ENCODE results near the gene PDHB.

The PDHB gene

DNA sequence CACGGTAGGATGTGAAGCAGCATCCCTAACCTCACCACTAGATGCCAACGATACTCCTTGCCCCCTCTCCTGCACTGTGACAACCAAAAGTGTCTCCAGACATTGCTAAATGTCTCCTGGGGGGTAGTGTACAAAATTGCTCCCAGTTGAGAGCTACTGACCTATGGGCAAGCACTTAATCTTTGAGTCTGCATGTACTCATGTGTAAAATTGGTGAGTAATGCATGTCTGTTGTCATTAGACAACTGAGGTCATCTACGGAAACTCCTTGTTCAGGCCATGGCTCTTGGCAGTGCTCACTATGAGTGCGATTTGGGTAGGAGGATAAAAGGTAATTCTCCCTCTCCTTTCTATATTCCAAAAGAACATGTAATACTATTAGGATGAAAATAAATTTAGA is 29.2 kb downstream of the PDHB start:
- DNase-seq (ENCODE audit: extremely low read depth in 1 of 2, low read depth in 1 of 2) = no peak

DNA sequence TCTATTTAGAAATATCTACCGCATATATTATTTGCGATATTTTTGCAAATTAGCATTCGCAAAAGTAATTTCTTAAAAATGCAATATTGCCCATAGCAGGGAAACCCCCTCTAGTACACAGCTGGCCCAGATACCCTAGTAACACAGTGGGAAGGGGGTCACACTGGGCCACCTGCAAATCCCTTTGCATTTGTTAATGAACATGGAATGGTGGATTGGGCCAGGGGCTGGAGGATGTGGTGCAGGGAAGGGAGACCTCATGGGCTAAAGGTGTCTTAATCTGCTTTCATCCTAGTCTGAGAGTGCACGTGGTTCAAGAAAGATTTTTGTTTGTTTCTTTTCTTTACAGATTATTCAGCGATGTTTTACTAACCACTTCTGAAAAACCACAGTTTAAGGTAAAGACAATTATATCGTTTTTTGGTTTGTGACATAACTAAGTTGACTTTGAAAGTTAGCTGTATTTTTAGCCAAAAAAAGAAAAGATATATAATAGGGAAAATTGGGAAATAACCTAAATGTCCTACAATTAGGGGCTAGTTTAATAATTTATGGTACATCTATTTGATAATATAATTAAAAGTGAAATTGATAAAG is 30.0 kb downstream of the PDHB start:
- no peak for DNase-seq (ENCODE audit: extremely low read depth in 1 of 2, low read depth in 1 of 2)

DNA sequence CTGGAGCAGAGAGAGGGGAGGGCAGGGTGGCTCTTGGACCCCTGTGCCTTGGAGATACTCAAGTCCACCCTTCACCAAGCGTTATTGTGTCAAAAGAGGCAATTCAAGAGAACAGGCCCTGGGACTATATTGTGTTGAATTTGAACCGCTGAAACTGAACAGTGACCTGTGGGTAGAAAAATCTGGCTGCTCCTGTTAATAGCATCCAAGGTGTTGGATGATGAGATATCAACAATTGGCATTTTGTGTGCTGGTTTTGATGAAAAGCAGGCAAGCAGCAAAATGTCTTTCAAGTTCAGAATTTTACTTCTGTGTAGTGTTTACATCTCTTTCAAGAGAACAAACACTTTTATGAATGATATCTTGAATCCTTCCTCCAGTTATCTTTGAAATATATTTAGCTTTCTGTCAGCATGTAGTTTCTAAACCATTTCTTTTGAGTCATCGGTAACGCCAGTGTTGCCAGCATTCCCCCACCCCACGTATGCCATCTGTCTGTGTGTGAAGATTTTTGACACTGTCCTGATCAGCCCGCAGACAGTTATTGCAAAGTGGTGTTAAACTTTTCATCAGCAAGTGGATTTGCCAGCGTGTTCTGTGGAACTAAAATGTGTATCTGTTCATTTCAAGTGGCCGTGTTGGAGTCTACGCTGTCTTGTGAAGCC is 34.8 kb downstream of the PDHB start:
- DNase-seq (ENCODE audit: extremely low read depth in 1 of 2, low read depth in 1 of 2) = no peak

DNA sequence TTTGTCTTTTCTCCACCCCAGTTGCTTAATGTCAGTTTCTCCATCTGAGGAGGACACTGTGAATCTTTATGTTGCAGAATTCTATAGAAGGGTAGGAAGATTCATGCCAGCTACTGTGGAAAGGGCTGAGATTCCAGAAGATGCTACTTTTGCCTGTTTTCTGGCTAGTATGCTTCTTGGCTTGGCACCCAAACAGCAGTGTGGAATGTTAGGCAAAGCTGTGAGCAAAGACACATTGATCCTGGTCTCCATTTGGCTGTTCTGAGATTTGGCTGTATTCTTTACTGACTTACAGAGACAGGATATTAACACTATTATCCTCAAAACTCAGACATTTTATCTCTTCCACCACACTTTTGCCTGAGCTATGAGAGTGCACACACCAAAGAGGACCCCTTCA is 39.3 kb downstream of the PDHB start:
- no peak for DNase-seq (ENCODE audit: extremely low read depth in 1 of 2, low read depth in 1 of 2)

DNA sequence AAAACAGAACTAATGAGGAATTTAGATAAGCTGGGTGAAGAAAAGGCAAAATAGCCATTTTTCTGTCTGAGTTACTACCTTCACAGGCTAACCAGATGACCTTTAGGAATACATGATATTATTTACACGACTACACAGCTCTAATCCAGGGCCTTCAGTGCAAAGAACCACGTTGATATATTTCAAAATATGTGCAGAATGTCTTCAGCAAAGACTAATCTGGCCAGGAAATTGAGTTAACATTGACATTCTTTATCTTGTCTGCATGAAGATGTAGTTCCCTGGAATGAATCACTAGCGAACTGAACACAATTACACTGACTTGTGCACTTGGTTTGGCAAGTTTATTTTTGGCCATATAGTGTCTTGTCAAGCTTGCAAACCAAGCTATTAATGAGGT is 41.5 kb downstream of the PDHB start:
- no peak for DNase-seq (ENCODE audit: extremely low read depth in 1 of 2, low read depth in 1 of 2)

DNA sequence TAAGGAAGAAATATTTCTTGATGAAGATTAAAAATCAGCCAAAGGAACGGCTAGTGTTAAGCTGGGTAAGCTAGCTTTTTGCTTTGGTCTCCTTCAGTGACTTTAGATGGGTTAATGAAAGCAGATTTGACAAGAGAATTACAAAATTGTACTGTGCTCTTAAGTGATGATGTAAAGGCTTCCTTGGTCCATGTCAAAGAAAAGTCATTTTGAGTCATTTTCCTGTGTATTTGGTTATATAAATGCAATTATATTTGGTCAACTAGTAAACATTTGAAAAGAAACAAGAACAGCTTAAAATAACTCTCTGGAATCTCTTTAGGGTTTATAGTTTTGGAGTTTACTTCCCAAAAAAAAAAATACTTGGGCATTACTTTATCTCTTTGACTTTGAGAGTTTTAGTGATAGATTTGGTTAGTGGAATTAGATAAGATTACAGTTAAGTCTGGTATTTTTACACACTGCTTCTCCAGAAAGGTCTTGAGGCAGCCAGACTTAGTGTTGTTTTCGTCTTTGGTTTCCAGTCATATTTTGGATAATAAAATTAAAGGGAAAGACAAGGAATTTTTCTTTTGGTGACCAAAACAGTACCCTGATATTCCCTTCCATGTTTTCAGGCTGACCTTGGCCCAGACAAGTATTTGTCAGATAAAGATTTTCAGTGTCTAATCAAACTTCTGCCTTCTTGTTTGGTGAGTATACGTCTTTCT is 42.3 kb downstream of the PDHB start:
- DNase-seq (ENCODE audit: extremely low read depth in 1 of 2, low read depth in 1 of 2) = no peak

DNA sequence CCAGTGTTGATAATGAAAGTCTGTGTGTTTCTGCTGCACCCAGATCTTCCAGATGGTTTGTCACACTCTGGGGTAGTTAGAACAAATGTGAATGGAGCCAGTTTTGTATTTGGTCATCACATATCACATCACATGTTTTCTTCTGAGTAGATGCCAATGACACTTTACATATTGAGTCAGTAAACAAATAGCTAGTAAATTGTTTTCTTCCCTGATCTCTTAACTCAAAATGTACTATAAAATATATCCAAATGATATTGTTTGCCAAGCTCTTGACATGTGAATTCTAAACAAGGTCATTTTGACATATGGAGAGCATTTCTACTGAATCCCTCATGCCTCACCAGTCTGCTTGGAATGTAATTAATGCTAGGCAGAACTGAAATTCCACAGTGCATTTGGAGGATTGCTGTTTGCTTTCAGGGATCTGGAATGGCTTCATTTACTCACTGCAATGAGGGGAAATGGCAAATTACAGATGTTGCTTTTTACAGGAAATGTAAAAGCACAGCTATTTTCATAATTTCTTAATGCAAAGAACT is 45.0 kb downstream of the PDHB start:
- DNase-seq (ENCODE audit: extremely low read depth in 1 of 2, low read depth in 1 of 2) = no peak

DNA sequence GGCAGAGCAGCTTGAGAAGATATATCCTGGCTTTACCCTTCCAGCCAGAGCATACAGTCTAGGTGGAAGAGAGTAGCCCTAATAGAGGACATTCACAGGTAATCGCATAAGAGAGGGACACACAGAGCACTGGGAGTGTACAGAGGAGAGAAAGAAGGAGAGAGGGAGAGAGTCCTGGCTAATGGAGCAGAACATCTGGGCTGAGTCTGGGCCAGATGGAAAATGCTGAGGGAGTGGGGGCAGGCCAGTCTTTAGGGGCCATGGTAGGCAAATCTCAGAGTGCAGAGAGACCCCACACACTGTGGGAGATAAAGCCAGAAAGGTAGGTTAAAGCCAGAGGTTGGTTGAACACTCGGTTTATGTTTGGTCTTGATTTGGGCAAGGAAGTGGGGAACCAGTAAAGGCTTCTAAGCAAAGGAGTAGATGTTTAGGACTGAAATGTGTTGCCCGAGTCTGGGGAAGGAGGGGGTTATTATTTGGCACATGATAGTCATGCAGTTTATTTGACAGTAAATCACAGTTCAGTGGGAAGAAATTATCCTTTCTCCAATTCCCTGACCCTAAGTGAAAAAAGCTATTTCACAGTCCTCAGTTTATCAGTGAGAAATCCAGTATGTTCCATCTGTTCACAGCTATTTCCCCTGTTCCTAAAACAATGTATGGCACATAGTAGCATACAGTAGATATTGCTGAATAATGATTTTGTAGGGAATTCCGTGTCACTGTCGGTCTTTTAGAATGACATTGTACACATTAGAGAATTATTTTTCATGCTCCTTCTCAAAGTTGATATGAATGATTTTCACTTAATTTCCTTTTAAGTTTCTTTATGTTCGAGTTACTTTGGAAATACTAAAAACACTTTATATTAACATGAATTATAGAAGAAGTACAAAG is 45.7 kb downstream of the PDHB start:
- no peak for DNase-seq (ENCODE audit: extremely low read depth in 1 of 2, low read depth in 1 of 2)

DNA sequence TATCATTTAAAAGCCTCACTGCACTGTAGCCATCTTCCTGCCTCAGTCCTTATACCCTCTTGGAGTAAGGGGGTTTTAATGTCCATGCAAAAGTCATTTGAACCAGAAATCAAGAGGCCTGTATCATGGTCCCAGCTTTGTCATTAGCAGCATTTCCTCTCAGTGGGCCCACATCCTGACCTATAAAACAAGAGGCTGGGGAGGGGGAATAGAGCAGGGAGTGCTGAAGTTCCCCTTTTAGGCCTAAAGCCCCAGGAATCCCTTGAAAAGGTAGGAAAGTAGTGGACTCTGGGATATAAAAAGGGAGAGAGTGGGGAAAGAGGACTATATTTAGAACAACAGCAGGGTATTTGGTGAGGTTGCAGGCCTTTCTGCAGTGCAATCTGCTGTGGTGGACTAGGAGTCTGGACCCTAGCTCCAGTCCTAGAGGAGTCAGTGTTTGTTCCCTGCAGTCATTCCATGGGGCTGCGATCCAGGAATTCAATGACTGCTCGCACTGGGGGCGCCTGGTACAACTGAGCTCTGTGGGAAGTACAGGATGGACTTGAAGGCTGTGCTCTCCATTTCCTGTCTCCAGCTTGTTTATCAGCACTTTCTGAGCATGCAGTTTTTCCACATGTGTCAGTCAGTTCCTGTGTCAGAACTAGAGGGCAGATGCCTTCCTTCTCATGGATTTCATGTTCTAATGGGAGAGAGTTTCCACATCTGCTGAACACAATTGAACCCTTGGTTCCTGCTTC is 46.8 kb downstream of the PDHB start:
- no peak for DNase-seq (ENCODE audit: extremely low read depth in 1 of 2, low read depth in 1 of 2)

DNA sequence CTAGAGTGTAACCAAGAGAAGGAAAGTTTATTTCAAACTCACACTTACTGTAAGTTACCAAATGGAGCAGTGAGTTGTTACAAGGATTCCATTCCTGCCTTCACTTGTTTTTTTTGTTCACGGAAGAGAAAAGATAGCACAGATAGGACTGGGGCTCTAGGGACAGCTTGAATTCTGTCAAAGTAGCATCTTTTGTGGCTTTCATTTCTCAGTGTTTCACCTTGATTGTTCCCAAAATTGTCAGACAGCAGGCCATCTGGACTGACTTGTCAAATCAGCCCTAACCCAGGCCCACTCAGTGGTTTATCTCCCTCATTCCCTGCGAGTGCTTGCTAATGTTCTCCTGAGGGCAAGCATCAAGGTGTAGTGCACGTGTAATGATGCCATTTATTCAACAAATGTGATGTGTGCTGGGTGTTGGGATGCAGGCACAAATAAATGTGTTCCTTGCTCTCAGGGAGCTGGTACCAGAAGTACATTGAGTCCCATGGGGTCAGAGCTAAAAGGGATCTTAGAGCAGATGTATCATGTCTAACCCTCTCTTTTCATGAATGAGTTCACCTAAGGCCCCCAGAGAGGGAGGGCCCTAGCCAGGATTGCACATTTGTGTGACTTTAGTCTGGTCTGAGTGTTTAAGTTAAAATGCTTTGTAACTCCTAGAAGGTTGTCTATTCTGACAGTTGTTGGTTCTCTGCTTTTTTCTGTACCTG is 49.1 kb downstream of the PDHB start:
- DNase-seq (ENCODE audit: extremely low read depth in 1 of 2, low read depth in 1 of 2) = no peak

DNA sequence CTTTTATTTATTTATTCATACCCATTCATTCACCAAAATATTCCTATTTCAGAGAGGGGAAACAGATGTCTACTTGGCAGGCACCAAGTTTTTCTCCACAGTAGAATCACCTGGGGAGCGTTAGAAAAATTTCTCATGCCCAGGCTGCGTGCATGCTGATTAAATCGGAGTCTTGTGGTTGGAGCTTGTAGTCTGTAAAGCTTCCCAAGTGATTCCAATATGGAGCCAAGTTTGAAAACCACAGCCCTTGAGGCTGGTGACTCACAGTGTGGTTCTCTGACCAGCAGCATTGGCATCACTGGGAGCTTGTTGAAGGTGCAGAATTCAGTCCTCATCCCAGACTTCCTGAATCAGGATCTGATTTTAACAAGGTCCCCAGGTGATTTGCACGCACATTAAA is 49.7 kb downstream of the PDHB start:
- DNase-seq (ENCODE audit: extremely low read depth in 1 of 2, low read depth in 1 of 2) = no peak

DNA sequence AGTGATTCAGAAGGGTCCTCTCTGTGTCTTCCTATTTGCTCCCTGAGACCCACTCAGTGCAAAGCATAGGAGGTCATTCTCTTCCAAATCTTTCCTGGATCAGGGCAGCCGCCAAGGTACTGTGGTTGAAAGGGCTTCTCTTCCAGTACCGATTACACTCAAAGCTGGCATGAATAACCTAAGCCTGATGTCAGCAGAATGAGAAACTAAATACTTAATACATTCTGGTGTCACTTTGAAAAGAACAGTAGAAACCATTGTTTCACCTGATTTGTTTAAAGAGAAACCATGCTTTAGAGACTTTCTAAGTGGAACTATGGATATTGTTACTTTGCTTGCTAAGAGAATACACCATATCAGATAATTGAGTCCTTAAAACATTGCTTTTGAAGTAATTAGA is 50.2 kb downstream of the PDHB start:
- no peak for DNase-seq (ENCODE audit: extremely low read depth in 1 of 2, low read depth in 1 of 2)

DNA sequence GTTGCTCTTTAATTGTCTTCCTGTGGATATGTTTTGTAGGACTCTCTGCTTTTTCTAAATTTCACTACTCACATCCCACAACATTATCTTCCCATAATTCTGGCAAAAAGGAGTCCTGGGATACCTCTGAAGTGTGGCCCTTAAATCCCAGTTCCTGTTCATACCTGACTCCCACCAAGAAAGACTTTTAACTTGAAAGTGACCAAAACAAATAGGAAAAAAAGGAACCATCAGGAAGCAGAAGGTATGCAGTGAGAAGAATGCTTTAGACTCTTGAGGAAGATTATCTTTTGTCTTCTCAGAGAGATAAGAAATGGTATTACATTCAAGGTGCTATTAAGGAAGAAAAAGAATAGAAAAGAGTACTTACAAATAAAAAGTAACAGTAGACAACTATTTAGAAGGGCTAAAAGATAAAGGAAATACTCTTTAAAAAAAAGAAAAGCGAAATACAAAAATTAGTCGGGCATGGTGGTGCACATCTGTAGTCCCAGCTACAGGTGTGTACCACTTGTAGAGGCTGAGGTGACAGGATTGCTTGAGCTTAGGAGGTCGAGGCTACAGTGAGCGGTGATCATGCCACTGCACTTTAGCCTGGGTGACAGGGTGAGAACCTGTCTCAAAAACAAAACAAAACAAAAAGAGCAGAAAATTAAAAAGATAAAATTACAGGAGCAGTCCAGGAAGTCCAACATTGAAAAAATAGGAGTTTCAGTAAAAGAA is 54.1 kb downstream of the PDHB start:
- no peak for DNase-seq (ENCODE audit: extremely low read depth in 1 of 2, low read depth in 1 of 2)

DNA sequence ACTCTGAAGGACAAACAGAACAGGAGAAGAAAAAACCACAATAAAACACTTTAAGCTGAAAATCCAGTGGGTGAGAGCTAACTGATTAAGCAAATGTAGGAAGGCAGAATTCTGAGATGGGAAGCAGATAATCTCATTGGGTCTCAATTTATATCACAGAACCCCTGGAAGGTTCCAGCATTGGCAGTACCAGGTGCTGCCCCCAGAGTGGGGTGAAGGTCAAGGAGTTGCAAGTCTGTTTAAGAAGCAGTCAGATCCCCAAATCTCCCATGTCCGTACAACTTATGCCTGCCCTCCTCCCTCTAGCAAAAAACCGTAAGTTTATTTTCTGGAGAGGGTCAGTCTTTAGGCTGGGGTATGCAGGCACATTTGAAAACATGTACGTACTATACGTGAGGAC is 55.9 kb downstream of the PDHB start:
- no peak for DNase-seq (ENCODE audit: extremely low read depth in 1 of 2, low read depth in 1 of 2)
